ENCODE results near the gene ROPN1B. TPM values are rescaled to one million over a fixed set of nuclear protein-coding genes. Genes with fewer than 3 reads are reported as not detected.
"Not testable (repeated sequence)": the region's sequence is repeated elsewhere in the genome, so short reads cannot be mapped to it uniquely, and the experiment has no call there.

Gene ROPN1B
- total RNA-seq, 1 donor from 2014 or later, result not detected

DNA sequence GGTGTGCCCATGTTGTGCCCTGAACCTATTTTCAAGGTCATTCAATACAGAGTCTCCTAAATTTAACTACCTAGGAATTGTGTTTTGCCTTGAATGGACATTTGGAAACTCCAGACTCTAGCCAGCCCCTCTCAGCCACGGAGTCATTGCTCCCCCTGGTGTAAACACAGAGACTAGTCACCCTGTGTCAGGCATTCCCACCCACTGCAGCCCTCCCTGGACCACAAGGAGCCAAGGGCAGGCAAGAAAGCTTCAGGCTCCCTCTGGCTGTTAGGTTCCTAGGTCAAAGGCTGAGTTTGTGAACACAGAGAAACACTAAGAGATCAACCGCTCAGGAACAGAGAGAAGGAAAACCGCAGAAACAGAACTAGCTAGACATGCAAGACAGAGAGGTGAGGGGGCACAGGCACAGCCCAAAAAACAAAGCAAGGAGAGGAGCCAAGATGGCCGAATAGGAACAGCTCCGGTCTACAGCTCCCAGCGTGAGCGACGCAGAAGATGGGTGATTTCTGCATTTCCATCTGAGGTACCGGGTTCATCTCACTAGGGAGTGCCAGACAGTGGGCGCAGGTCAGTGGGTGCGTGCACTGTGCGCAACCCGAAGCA lies 32.7 kb upstream of the ROPN1B start:
- H3K27ac Mint-ChIP-seq; H3K4me1 Mint-ChIP-seq; intact Hi-C loops (cut with micrococcal nuclease); H3K4me3 Mint-ChIP-seq; H3K36me3 Mint-ChIP-seq (ENCODE audit: low read depth); H3K27me3 Mint-ChIP-seq; H3K9me3 Mint-ChIP-seq: not testable (repeated sequence)
- DNase-seq, result peak; percentile 26

DNA sequence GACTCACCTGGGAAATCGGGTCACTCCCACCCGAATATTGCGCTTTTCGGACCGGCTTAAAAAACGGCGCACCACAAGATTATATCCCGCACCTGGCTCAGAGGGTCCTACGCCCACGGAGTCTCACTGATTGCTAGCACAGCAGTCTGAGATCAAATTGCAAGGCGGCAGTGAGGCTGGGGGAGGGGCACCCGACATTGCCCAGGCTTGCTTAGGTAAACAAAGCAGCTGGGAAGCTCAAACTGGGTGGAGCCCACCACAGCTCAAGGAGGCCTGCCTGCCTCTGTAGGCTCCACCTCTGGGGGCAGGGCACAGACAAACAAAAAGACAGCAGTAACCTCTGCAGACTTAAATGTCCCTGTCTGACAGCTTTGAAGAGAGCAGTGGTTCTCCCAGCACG lies 32.1 kb upstream of the ROPN1B start:
- H3K4me1 Mint-ChIP-seq, H3K4me3 Mint-ChIP-seq, H3K27ac Mint-ChIP-seq: not testable (repeated sequence)

DNA sequence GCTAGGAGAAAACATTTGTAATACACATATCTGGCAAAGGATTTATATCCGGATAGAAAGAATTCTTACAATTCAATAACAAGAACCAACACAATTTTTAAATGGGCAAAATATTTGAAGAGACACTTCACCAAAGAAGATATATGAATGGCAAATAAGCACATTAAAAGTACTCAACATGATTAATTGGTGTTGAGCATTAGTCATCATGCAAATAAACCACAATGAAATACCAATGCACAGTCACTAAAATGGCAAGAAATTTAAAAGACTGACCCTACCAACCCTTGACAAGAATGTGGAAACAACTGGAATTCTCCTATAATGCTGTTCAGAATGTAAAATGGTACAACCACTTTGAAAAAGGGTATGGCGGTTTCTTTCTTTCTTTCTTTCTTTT lies 21.2 kb upstream of the ROPN1B start:
- intact Hi-C loops (cut with micrococcal nuclease); H3K4me1 Mint-ChIP-seq; H3K9me3 Mint-ChIP-seq; H3K4me3 Mint-ChIP-seq; DNase-seq; H3K36me3 Mint-ChIP-seq (ENCODE audit: low read depth); H3K27ac Mint-ChIP-seq: not testable (repeated sequence)
- H3K27me3 Mint-ChIP-seq, result peaks cover 28% of the 10 kb centered on the region

More for the DNA sequence above, 32.1 kb upstream of the ROPN1B start:
- H3K36me3 Mint-ChIP-seq (ENCODE audit: low read depth); H3K9me3 Mint-ChIP-seq; H3K27me3 Mint-ChIP-seq; intact Hi-C loops (cut with micrococcal nuclease); DNase-seq: not testable (repeated sequence)

DNA sequence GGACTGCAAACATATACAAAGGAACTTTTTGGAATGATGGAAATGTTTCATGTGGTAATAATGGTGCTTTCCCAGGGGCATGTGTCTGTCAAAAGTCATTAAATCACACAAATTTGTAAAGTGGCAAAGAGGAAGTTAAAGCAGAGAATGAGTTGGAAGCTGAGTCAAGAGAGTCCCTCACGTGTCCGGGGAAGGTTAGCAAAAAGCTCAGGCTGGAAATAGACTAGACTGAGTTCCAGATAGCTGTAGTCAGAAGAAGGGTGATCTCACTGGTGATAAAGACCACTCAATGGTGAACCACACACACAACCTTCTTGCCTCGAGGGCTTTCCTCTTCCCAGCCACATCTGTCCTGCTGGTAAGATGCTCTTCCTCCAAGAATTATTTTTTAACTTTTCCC lies 20.1 kb upstream of the ROPN1B start:
- H3K36me3 Mint-ChIP-seq (ENCODE audit: low read depth); DNase-seq; H3K9me3 Mint-ChIP-seq; intact Hi-C loops (cut with micrococcal nuclease); H3K27ac Mint-ChIP-seq; H3K4me1 Mint-ChIP-seq; H3K4me3 Mint-ChIP-seq: not testable (repeated sequence)
- peaks cover 30% of the 10 kb centered on the region for H3K27me3 Mint-ChIP-seq

DNA sequence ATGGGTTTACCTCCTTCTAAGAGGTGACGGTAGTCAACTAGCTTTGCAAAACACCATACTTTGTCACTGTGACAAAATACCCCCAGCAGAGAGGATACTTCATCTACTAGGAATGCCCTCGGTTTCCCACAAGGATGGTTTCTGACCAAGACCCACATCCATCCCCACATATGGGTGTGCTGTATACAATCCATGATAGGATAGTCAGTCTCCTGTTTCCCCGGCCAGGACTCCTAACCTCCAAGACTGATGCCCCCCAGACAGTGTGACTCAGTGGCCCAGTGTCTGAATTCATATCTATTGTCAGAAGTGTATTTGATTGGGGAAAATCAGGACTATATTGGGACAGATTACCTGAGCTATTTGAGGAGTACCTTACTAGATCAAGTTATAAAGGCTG lies 17.8 kb upstream of the ROPN1B start:
- DNase-seq; H3K9me3 Mint-ChIP-seq; H3K27ac Mint-ChIP-seq; H3K36me3 Mint-ChIP-seq (ENCODE audit: low read depth); intact Hi-C loops (cut with micrococcal nuclease); H3K4me1 Mint-ChIP-seq; H3K4me3 Mint-ChIP-seq: not testable (repeated sequence)
- H3K27me3 Mint-ChIP-seq, result peaks cover 22% of the 10 kb centered on the region

DNA sequence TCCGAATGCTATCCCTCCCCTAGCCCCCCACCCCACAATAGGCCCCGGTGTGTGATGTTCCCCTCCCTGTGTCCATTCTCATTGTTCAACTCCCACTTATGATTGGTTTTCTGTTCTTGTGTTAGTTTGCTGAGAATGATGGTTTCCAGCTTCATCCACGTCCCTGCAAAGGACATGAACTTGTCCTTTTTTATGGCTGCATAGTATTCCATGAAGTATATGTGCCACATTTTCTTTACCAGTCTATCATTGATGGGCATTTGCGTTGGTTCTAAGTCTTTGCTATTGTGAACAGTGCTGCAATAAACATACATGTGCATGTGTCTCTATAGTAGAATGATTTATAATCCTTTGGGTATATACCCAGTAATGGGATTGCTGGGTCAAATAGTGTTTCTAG lies 12.0 kb upstream of the ROPN1B start:
- intact Hi-C loops (cut with micrococcal nuclease); DNase-seq; H3K9me3 Mint-ChIP-seq; H3K36me3 Mint-ChIP-seq (ENCODE audit: low read depth); H3K4me3 Mint-ChIP-seq; H3K27ac Mint-ChIP-seq; H3K4me1 Mint-ChIP-seq: not testable (repeated sequence)
- H3K27me3 Mint-ChIP-seq, result peaks cover 24% of the 10 kb centered on the region

DNA sequence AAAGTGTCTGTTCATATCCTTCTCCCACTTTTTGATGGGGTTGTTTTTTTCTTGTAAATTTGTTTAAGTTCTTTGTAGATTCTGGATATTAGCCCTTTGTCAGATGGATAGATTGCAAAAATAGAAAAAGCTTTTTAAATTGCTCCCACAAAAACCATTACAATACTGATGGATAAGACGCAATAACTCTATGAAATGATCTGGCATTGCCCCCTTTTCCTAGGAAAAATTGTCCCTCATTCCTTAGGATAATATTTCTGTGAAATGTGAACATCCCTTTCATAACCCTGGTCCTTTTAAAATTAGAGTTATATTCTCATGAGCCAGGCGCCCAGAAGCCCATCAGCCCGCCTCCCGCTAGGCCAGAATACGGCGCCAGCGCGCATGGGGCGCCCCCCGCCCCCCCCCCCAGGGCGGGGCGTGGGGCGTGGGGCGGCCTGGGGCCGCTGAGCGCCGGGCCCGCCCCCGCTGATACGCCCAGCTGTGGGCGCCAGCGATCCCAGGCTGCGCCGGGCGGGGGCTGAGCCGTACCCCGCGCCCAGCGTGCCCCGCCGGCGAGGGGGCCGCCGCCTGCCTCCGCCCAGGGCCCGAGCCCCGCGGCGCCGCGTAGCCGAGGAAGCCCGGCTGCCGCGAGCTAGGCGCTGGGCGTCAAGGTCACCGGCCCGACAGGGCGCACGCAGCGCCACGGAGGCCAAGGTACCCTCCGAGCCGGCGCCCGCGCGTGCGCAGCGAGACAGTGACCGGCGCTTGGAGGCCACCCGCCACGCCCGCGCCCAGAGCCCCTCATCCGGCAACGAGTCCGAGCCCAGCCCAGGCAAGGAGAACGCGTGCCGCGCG lies 11.1 kb upstream of the ROPN1B start:
- Mint-ChIP-seq H3K27ac (no peak overlapping the region), H3K4me1 (no peaks in the 10 kb centered on the region), H3K9me3 (no peaks in the 10 kb centered on the region), H3K27me3 (peaks cover 19% of the 10 kb centered on the region), H3K4me3 (no peak overlapping the region), H3K36me3 (ENCODE audit: low read depth) (no peaks in the 10 kb centered on the region)
- intact Hi-C loops (cut with micrococcal nuclease), result no loop called here
- no peak for DNase-seq

DNA sequence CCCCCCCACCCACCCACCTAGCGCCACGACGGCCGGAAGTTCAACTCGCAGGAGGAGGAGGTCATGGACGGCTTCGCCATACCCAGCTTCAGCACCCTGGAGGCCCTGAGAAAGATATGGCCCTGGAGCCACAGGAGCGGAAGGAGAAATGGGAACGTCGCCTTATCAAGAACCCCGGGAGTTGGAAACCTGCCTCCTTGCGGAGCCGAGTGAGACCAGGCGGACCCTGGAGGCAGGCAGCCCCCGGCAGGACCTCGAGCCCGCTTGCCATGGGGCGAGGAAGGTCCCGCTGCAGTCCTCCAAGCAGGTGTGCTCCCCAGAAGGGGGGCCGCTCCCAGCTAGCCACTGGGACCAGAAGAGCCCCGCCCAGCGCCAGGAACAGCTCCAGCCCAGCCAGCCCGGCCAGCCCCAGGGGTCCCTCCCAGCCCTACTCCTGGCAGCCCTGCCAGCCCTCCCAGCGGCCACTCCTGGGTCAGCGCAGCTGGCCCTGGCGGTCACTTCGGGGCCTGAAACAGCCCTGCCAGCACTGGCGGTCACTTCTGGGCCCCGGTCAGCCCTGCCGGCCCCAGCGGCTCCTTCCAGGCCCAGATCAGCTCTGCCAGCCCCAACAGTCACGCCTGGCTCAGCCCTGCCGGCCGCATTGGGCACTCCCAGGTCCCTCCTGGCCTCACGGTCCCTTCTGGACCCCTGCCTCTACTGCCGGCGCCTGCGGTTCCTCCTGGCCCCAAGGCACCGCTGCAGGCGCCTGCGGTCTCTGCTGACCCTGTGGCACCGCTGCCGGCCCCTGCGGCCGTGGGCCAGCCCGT lies 10.3 kb upstream of the ROPN1B start:
- Mint-ChIP-seq H3K27me3 (peaks cover 17% of the 10 kb centered on the region), H3K36me3 (ENCODE audit: low read depth) (no peaks in the 10 kb centered on the region), H3K4me1 (no peaks in the 10 kb centered on the region), H3K27ac (no peak overlapping the region), H3K9me3 (no peaks in the 10 kb centered on the region), H3K4me3 (no peak overlapping the region)
- no peak for DNase-seq
- intact Hi-C loops (cut with micrococcal nuclease), result no loop called here

DNA sequence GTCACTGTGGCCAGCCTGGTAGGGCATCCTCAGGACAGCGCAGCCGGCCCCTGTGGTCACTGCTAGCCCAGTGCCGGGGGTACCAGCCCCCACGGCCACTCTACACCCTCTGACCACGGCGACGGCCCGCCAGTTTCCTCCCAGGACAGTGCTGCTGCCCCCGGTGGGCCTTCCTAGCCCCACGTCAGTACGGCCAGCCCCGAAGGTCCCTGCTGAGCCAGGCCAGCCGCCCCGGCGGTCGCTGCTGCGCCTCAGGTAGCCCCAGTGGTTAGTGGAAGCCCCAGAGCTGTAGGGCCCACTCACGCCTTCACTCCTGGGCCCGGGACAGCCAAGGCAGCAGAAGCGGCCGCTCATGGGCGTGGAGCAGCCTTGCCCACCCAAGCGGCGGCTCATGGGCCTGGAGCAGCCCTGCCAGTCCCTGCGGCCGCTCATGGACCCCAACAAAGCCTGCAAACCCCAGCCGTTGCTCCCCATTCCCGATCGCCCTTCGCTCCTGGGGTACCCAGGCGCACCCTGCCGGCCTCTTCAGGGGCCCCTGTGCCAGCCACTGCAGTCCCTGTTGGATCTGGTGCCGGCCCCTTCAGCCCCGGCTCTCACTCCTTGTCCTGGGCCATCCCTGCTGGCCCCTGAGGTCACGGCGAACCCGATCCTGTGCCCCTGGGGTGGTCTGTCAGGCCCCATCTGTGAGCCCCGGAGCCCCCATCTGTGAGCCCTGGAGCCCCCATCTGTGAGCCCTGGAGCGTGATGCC lies 9.5 kb upstream of the ROPN1B start:
- Mint-ChIP-seq H3K36me3 (ENCODE audit: low read depth) (no peaks in the 10 kb centered on the region), H3K4me1 (no peaks in the 10 kb centered on the region), H3K27ac (no peak overlapping the region), H3K27me3 (peaks cover 18% of the 10 kb centered on the region), H3K9me3 (no peaks in the 10 kb centered on the region), H3K4me3 (no peak overlapping the region)
- intact Hi-C loops (cut with micrococcal nuclease), result no loop called here
- DNase-seq, result no peak

DNA sequence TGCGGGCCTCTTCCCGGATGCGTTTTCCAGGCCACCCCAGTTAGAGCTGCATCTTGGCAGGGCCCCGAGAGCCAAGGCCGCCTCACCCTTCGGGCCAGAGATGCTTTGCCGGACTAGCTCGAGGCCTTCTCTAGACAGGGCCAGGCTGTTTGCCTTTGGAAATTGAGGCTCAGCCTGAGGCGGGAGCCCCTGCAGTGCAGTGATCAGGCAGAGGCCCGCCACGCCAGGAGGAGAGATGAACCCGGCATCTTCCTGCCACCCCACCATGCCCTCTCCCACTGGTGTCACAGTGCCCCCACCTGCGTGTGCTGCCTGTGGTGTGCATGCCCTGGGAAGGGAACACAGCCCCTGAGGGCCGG lies 8.9 kb upstream of the ROPN1B start:
- Mint-ChIP-seq H3K9me3 (no peaks in the 10 kb centered on the region), H3K4me3 (no peak overlapping the region), H3K36me3 (ENCODE audit: low read depth) (no peaks in the 10 kb centered on the region), H3K4me1 (no peaks in the 10 kb centered on the region), H3K27ac (no peak overlapping the region), H3K27me3 (peaks cover 18% of the 10 kb centered on the region)
- intact Hi-C loops (cut with micrococcal nuclease), result no loop called here
- no peak for DNase-seq

DNA sequence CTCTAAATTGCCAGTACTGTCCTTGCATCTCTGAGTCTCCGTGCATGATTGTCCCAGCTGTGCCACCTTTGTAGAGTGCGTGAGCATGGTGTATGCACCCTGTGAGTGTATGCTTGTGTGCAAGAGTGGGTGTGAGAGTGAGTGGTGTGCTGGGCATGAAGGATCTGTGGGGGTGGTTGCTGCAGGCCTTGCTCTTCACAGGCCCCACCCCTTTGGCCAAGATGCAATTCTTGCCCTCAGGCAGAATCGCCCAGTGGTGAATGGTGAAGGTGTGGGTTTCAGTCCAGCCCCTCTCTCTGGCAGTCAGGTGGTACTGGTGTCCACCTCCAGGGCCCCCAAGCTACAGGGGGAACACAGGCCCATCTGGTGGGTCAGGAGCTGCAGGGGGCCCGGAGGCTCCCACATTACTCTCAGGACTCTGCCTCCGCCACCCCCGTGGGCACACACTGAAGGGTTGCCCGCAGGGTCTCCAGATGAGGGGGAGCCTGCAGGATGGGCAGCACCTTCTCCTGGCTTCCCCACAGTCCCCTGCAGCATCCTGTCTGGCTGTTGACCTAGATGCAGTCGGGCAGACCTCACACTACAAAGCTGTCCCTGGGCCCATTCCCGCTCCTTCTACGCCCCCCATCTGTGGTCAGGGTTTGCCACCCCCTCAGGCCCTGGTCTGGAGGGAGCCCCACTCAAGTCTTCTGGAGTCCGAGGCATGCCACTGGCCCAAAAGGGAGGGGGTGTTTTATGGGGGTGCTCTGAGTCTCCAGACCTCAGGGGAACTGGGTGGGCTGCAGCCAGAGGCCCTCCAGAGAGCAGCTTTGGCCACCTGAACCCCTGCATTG lies 8.3 kb upstream of the ROPN1B start:
- H3K27ac Mint-ChIP-seq, result no peak overlapping the region
- no peaks in the 10 kb centered on the region for H3K4me1 Mint-ChIP-seq
- peaks cover 15% of the 10 kb centered on the region for H3K27me3 Mint-ChIP-seq
- intact Hi-C loops (cut with micrococcal nuclease), result no loop called here
- H3K36me3 Mint-ChIP-seq (ENCODE audit: low read depth), result no peaks in the 10 kb centered on the region
- DNase-seq, result no peak
- no peak overlapping the region for H3K4me3 Mint-ChIP-seq
- no peaks in the 10 kb centered on the region for H3K9me3 Mint-ChIP-seq

DNA sequence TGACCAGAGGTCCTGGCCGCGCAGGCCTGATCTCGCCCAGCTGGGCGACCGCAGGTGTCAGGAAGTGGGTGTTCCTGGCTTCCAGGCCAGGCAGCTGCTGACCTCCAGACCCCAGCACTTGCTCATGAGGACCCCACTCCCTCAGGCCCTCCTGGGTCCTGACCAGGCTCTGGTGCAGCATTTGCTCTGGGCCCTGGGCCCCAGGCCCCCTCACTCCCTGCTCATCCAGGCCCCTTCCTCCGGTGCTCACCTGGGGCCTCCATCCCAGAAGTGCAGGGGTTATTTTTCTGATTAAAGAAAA lies 7.7 kb upstream of the ROPN1B start:
- no peak for DNase-seq
- Mint-ChIP-seq H3K27ac (no peak overlapping the region), H3K4me1 (no peaks in the 10 kb centered on the region), H3K4me3 (no peak overlapping the region), H3K27me3 (peaks cover 15% of the 10 kb centered on the region), H3K9me3 (no peaks in the 10 kb centered on the region), H3K36me3 (ENCODE audit: low read depth) (no peaks in the 10 kb centered on the region)
- intact Hi-C loops (cut with micrococcal nuclease), result no loop called here

DNA sequence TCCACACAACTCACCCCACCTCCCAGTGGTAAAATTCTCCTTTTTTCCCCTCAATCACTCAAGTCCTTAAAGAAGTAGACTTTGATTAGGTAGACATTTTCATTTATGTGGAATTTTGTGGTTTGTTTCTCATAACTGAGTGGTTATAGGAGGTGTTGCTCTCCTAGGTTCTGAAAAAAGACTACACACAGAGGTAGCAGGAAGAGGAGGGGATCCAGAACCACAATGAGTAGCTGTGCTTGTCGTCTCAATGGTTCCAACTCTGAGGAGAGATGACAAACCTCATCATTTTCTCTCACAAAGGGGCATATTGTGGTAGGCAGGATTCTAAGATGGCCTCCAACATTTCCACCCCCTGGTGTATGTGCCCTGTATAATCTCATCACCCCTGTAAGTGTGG lies 5.1 kb upstream of the ROPN1B start:
- H3K27me3 Mint-ChIP-seq, result peaks cover 11% of the 10 kb centered on the region
- DNase-seq; H3K4me3 Mint-ChIP-seq; H3K9me3 Mint-ChIP-seq; H3K27ac Mint-ChIP-seq; H3K36me3 Mint-ChIP-seq (ENCODE audit: low read depth); intact Hi-C loops (cut with micrococcal nuclease); H3K4me1 Mint-ChIP-seq: not testable (repeated sequence)

Measured in activated CD4-positive, alpha-beta T cell treated with anti-CD3 and anti-CD28 coated beads, Interleukin-2, amount 10 ng/mL, durations not matched to agents 24 days and 14 days (primary cell).